Measurements from ENCODE around the gene DUSP3.
"Not testable (repeated sequence)": the region's sequence is repeated elsewhere in the genome, so short reads cannot be mapped to it uniquely, and the experiment has no call there.

DUSP3 gene

GRCh38 chr17:43799047-43799446 lies 20.3 kb upstream of the DUSP3 start:
- no peak for DNase-seq

GRCh38 chr17:43798024-43798423 lies 19.2 kb upstream of the DUSP3 start:
- not testable (repeated sequence) for DNase-seq

- DNase-seq, result not testable (repeated sequence)
These were observed 13.9 kb upstream of the DUSP3 start for GRCh38 chr17:43792668-43793067.

GRCh38 chr17:43791589-43791988 lies 12.8 kb upstream of the DUSP3 start:
- DNase-seq, result no peak

- DNase-seq, result no peak
These were observed 11.6 kb upstream of the DUSP3 start for GRCh38 chr17:43790311-43790940.

- no peak for DNase-seq
These were observed 10.7 kb upstream of the DUSP3 start for GRCh38 chr17:43789482-43789881.

GRCh38 chr17:43788540-43788939 lies 9.8 kb upstream of the DUSP3 start:
- DNase-seq, result no peak

- no peak for DNase-seq
These were observed 9.0 kb upstream of the DUSP3 start for GRCh38 chr17:43787728-43788127.

GRCh38 chr17:43784628-43785101 lies 5.9 kb upstream of the DUSP3 start:
- DNase-seq, result no peak

GRCh38 chr17:43784068-43784467 lies 5.3 kb upstream of the DUSP3 start:
- DNase-seq, result no peak

- DNase-seq, result no peak
These were observed 4.3 kb upstream of the DUSP3 start for GRCh38 chr17:43782913-43783680.

- no peak for DNase-seq
These were observed 1.4 kb upstream of the DUSP3 start, which contains the start of gene CFAP97D1 for GRCh38 chr17:43780135-43780534. TSS of gene CFAP97D1 (plus strand) at chr17:43780435. CDS start at chr17:43780463, 28 bp downstream.

- no peak for DNase-seq
These were observed 658 bp upstream of the DUSP3 start for GRCh38 chr17:43779145-43780125.

- DNase-seq, result no peak
These were observed 4.2 kb downstream of the DUSP3 start for GRCh38 chr17:43774304-43775250.

GRCh38 chr17:43772877-43773648 lies 5.7 kb downstream of the DUSP3 start:
- DNase-seq, result no peak

GRCh38 chr17:43771463-43771862 lies 7.3 kb downstream of the DUSP3 start:
- DNase-seq, result no peak

GRCh38 chr17:43770957-43771356 lies 7.8 kb downstream of the DUSP3 start:
- DNase-seq, result no peak

- no peak for DNase-seq
These were observed 8.9 kb downstream of the DUSP3 start for GRCh38 chr17:43769859-43770258.

- DNase-seq, result no peak
These were observed 9.4 kb downstream of the DUSP3 start for GRCh38 chr17:43769426-43769825.

GRCh38 chr17:43768943-43769342 lies 9.8 kb downstream of the DUSP3 start:
- DNase-seq, result no peak

- no peak for DNase-seq
These were observed 10.4 kb downstream of the DUSP3 start for GRCh38 chr17:43768382-43768781.
